OCI-LY3 (cell line): ENCODE results near the gene FOXR1.
"Not testable (repeated sequence)": the region's sequence is repeated elsewhere in the genome, so short reads cannot be mapped to it uniquely, and the experiment has no call there.

Experiments
- H2AFZ ChIP-seq: fragments of 200-600, 300-600 bp; shearing (Covaris generic); 2 replicates; pipeline ENCODE4 v1.6.0; 2014; ENCODE audit warnings: antibody characterized with exemption, low read depth, low read length
- H3K27ac ChIP-seq: fragments of 200-600, 300-600 bp; sonication (generic); 2 replicates; pipeline ENCODE4 v1.5.1; 2014; ENCODE audit warnings: mild to moderate bottlenecking, low read length, moderate library complexity, mixed read lengths
- H3K27me3 ChIP-seq: fragments of 200-600, 300-600 bp; sonication (generic); 2 replicates; pipeline ENCODE4 v1.6.1; 2014; ENCODE audit warnings: low read depth, low read length, mixed read lengths
- H3K36me3 ChIP-seq: fragments of 200-600, 300-600 bp; sonication (generic); replicated peaks from 2 replicates; pipeline ENCODE3; 2014; ENCODE audit warnings: low read depth, low read length, mixed read lengths
- H3K4me1 ChIP-seq: fragments of 300-600, 200-600 bp; sonication (generic); 2 replicates; pipeline ENCODE4 v1.6.1; 2014; ENCODE audit warnings: low read length, mixed read lengths
- H3K4me2 ChIP-seq: fragments of 200-600, 300-600 bp; sonication (generic); 2 replicates; pipeline ENCODE4 v1.6.1; 2014; ENCODE audit warnings: low read length, mixed read lengths
- H3K4me3 ChIP-seq: fragments of 300-600, 200-600 bp; sonication (generic); 2 replicates; pipeline ENCODE4 v1.5.1; 2014; ENCODE audit warnings: antibody characterized with exemption, mild to moderate bottlenecking, low read length, moderate library complexity
- H3K79me2 ChIP-seq: fragments of 300-600, 200-600 bp; shearing (Covaris generic); 2 replicates; pipeline ENCODE4 v1.6.1; 2014; ENCODE audit warnings: mild to moderate bottlenecking, low read length, mixed read lengths
- H3K9ac ChIP-seq: fragments of 300-600, 200-600 bp; shearing (Covaris generic); 2 replicates; pipeline ENCODE4 v1.6.0; 2014; ENCODE audit warnings: mild to moderate bottlenecking, low read length, moderate library complexity
- H3K9me3 ChIP-seq: fragments of 200-600, 300-600 bp; shearing (Covaris generic); 2 replicates; pipeline ENCODE4 v1.6.1; 2014; ENCODE audit warnings: low read length, mixed read lengths; ENCODE audit not compliant: insufficient read depth
- H4K20me1 ChIP-seq: fragments of 200-600, 300-600 bp; sonication (generic); 2 replicates; pipeline ENCODE4 v1.6.1; 2016; ENCODE audit warnings: low read length, mixed read lengths; ENCODE audit not compliant: insufficient read depth
- EZH2phosphoT487 ChIP-seq: fragments of 200-600 bp; shearing (Covaris generic); IDR thresholded peaks from 2 replicates; pipeline ENCODE4 v1.6.1; 2018; ENCODE audit warnings: antibody characterized with exemption, mixed run types, low read depth
- TF ChIP-seq, protein P1 (sequence below): fragments of 200-600, 300-600 bp; sonication (generic); IDR thresholded peaks from 2 replicates; pipeline ENCODE4 v1.5.1; 2014; ENCODE audit warnings: antibody characterized with exemption, low read length, low read depth

FOXR1 gene

DNA sequence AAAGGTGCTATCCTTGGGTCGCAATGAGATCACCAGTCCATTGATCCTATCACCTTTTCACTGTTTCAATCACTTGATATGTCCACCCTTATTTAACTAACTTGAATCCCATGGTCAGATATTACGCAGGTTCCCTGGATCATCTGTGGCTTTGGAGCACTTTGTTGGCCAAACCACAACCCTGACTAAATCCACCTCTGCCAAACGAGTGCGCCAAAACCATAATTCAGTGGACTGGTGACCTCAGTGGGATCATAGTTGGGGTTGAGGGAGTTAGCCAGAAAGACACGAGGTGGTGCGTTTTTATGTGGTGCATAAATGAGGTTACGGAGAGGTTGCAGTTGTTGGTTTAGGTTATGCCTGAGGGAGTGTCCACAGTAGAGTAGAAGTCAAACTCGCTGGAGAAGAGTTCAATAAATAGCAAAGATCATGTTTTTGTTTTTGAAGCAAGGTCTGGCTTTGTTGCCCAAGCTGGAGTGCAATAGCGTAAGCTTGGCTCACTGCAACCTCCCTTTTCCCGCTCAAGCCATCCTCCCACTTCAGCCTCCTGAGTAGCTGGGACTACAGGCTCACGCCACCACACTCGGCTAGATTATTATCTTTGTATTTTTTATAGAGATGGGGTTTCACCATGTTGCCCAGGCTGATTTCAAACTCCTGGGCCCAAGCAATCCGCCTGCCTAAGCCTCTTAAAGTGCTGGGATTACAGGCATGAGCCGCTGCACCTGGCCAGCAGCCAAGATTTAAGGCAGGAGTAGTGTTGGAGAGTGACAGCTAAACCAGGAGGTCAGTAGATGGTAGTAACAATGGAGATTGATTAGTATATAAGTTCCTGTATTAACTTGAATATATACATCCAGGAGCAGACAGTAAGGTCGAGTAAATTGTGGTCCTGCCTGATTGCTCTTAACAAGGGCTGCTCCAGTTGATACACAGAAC, 4.5 kb downstream of the FOXR1 start:
- H3K4me1 ChIP-seq = no peaks in the 10 kb centered on the region
- no peaks in the 10 kb centered on the region for H3K79me2 ChIP-seq
- H3K27me3 ChIP-seq = peaks cover 13% of the 10 kb centered on the region
- no peaks in the 10 kb centered on the region for H3K36me3 ChIP-seq
- TF ChIP-seq, protein P1, sequence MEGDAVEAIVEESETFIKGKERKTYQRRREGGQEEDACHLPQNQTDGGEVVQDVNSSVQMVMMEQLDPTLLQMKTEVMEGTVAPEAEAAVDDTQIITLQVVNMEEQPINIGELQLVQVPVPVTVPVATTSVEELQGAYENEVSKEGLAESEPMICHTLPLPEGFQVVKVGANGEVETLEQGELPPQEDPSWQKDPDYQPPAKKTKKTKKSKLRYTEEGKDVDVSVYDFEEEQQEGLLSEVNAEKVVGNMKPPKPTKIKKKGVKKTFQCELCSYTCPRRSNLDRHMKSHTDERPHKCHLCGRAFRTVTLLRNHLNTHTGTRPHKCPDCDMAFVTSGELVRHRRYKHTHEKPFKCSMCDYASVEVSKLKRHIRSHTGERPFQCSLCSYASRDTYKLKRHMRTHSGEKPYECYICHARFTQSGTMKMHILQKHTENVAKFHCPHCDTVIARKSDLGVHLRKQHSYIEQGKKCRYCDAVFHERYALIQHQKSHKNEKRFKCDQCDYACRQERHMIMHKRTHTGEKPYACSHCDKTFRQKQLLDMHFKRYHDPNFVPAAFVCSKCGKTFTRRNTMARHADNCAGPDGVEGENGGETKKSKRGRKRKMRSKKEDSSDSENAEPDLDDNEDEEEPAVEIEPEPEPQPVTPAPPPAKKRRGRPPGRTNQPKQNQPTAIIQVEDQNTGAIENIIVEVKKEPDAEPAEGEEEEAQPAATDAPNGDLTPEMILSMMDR = no peak
- TF ChIP-seq EZH2phosphoT487 = no peak
- no peak overlapping the region for H3K9ac ChIP-seq
- no peaks in the 10 kb centered on the region for H3K9me3 ChIP-seq
- H3K4me3 ChIP-seq = no peak overlapping the region
- no peak overlapping the region for H3K27ac ChIP-seq
- no peak overlapping the region for H2AFZ ChIP-seq
- no peak overlapping the region for H3K4me2 ChIP-seq
- no peaks in the 10 kb centered on the region for H4K20me1 ChIP-seq

DNA sequence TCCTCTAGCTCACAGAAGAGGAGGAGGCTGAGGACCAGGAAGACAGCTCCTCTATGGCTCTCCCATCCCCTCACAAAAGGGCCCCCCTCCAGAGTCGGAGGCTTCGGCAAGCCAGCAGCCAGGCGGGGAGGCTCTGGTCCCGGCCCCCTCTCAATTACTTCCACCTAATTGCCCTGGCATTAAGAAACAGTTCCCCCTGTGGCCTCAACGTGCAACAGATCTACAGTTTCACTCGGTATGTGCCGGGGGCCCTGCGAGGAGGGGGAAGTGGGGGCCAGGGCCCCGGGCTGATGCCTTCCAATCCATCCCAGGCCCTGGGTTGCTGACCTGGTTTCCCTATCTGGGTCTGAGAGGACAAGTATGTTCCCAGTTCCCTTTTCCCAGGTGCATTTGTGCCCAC, 7.9 kb downstream of the FOXR1 start:
- Histone ChIP-seq H3K9ac (no peak overlapping the region), H3K27me3 (peaks cover 13% of the 10 kb centered on the region), H3K9me3 (no peaks in the 10 kb centered on the region), H3K36me3 (no peaks in the 10 kb centered on the region), H2AFZ (0 out of 2 replicates have a peak overlapping the region, but pooled peaks have one; percentile 60), H3K79me2 (no peaks in the 10 kb centered on the region), H3K4me2 (no peak overlapping the region), H3K4me1 (no peaks in the 10 kb centered on the region), H3K4me3 (no peak overlapping the region), H4K20me1 (no peaks in the 10 kb centered on the region), H3K27ac (no peak overlapping the region)
- no peak for TF ChIP-seq EZH2phosphoT487
- TF ChIP-seq, protein P1 = no peak

DNA sequence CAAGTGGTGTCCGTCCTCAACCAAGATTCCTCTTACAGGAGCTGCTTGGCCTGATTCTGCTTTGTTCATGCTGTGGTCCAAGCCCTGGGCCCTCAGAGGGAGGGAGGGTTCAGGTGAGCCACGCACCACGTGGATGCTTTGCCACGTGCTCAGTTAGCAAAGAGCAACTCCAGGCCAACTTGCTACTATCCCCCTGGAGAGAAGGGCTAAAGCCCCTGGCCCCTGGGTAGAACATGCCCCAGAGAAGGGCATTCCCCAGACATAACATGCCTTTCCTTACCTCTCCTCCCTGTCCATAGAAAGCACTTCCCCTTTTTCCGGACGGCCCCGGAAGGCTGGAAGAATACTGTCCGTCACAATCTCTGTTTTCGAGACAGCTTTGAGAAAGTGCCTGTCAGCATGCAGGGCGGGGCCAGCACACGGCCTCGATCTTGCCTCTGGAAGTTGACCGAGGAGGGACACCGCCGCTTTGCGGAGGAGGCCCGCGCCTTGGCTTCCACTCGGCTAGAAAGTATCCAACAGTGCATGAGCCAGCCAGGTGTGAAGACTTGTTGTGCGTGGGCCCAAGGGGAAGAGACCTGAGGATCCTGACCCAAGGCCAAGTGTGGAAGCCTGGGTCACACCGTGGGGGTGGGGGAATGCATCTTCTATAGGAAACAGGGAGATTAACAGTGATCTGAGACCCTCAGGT, 8.8 kb downstream of the FOXR1 start:
- Histone ChIP-seq H3K27me3 (peaks cover 6% of the 10 kb centered on the region; the same call in 1 of the 2 replicates), H3K4me3 (no peak overlapping the region), H3K79me2 (no peaks in the 10 kb centered on the region), H3K9ac (no peak overlapping the region), H3K4me1 (no peaks in the 10 kb centered on the region), H2AFZ (no peak overlapping the region), H3K4me2 (no peak overlapping the region), H3K9me3 (no peaks in the 10 kb centered on the region), H4K20me1 (no peaks in the 10 kb centered on the region), H3K27ac (no peak overlapping the region), H3K36me3 (no peaks in the 10 kb centered on the region)
- TF ChIP-seq EZH2phosphoT487 = no peak
- TF ChIP-seq, protein P1 = no peak

DNA sequence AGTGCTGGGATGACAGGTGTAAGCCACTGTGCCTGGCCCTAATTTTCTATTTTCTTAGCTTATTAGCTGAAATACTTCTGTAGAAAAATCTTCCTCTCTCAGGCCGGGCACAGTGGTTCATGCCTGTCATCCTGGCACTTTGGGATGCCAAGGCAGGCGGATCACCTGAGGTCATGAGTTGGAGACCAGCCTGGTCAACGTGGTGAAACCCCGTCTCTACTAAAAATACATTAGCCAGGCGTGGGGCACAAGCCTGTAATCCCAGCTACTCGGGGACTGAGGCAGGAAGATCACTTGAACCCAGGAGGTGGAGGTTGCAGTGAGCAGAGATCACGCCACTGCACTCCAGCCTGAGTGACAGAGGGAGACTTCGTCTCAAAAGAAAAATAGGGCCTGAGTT, 12.8 kb downstream of the FOXR1 start:
- H3K9ac ChIP-seq, H3K9me3 ChIP-seq, H3K4me2 ChIP-seq, H3K4me1 ChIP-seq, H2AFZ ChIP-seq, H3K79me2 ChIP-seq, H3K27ac ChIP-seq, H3K27me3 ChIP-seq, H3K36me3 ChIP-seq, H3K4me3 ChIP-seq, H4K20me1 ChIP-seq: not testable (repeated sequence)
